Stimulated activated CD8-positive, alpha-beta memory T cell treated with anti-CD3 and anti-CD28 coated beads, Interleukin-7, amount 100 ng/mL, for 1 hour (primary cell): ENCODE data around the gene RNF157.
"Not testable (repeated sequence)": the region's sequence is repeated elsewhere in the genome, so short reads cannot be mapped to it uniquely, and the experiment has no call there.

Source experiments
- DNase-seq, 2 donors: peaks; one replicate each; pipeline ENCODE4 v3.0.0-alpha.2; 2020; ENCODE audit warnings: low read depth in 2 of 2

Gene RNF157

DNA sequence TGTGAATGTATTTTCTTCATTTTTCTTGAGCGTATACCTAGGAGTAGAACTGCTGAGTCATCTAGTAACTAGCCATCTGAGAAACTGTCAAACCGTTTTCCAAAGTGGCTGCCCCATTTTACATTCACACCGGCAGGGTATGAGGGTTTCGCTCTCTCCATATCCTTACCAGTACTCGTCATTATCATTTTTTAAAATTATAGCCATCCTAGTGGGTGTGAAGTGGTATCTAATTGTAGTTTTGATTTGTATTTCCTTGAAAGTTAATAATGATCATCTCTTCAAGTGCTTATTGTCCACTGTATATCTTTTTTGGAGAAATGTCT lies 6.0 kb downstream of the RNF157 start:
- DNase-seq, result no peak

DNA sequence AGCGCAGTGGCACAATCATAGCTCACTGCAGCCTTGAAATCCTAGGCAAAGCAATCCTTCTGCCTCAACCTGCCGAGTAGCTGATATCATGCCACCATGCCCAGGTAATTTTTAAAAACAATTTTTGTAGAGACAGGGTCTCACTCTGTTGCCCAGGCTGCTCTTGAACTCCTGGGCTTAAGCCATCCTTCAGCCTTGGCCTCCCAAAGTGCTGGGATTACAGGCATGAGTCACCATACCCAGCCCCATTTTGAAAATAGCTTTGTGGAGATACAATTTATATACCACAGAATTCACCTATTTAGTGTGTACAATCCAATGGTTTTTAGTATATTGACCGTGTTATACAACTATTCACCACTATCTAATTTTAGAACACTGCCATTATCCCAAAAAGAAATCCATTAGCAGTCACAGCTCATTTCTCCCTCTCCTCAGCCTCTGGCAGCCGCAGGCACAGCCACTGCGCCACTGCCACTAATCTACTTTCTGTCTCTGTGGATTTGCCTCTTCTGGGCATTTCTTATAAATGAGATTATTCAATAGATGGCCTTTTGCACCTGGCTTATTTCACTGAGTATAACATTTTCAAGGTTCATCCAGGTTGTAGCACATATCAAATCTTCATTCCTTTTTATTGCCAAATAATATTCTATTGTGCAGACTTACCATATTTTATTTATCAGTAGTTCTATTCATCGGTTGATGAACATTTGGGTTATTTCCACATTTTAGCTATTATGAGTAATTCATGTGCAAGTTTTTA lies 6.5 kb downstream of the RNF157 start:
- DNase-seq, result no peak

DNA sequence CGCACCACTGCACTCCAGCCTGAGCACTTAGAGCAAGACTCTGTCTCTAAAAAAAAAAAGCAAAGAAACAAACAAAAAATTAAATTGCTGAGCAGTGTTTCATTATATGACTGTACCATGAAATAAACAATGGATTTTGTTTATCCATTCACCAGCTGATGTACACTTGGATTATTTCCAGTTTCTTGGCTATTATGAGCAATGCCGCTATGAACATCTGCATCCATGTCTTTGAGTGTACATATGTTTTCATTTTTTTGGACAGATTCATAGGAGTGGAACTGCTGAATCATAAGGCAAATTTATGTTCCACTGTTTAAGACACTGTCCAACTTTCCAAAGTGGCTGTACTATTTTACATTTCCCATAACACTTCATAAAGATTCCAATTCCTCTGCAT lies 8.0 kb downstream of the RNF157 start:
- DNase-seq, result no peak

GRCh38 chr17:76226749-76227148 lies 13.5 kb downstream of the RNF157 start:
- DNase-seq, result not testable (repeated sequence)

GRCh38 chr17:76225373-76226086 lies 14.8 kb downstream of the RNF157 start:
- DNase-seq, result not testable (repeated sequence)

GRCh38 chr17:76223802-76224201 lies 16.5 kb downstream of the RNF157 start:
- DNase-seq, result no peak

- no peak for DNase-seq
Observed at GRCh38 chr17:76219670-76220383, 20.5 kb downstream of the RNF157 start.

DNA sequence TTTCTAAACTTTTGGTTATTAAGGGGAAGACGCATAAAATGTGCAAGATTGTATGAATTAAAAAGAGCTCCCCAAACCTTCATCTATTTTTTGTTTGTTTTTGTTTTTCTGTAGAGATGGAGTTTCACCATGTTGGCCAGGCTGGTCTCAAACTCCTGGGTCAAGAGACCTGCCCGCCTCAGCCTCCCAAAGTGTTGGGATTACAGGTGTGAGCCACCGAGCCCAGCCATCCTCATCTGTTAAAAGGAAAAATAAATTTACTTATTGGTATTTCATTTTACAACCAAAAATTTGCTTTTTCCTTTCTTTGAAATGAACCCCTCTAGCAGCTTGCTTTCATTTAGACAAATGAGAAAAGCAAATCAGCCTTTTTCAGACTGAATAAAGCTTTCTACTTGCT lies 23.2 kb downstream of the RNF157 start:
- no peak for DNase-seq

DNA sequence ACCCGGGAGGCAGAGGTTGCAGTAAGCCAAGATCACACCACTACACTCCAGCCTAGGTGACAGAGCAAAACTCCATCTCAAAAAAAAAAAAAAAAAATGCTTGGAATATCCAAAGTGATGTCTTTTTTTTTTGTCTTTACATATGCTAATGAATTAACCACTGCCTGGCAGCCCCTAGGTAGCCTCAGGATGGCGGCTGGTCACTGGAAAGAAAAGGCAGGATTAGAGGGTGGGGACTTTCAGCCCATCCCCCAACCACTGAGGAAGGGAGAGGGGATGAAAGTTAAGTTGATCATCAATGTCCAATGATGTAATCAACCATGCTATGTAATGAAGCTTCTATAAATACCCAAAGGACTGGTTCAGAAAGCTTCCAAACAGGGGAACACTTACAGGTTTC lies 26.8 kb downstream of the RNF157 start:
- DNase-seq, result no peak

- no peak for DNase-seq
Observed at GRCh38 chr17:76208120-76208519, 32.2 kb downstream of the RNF157 start.

DNA sequence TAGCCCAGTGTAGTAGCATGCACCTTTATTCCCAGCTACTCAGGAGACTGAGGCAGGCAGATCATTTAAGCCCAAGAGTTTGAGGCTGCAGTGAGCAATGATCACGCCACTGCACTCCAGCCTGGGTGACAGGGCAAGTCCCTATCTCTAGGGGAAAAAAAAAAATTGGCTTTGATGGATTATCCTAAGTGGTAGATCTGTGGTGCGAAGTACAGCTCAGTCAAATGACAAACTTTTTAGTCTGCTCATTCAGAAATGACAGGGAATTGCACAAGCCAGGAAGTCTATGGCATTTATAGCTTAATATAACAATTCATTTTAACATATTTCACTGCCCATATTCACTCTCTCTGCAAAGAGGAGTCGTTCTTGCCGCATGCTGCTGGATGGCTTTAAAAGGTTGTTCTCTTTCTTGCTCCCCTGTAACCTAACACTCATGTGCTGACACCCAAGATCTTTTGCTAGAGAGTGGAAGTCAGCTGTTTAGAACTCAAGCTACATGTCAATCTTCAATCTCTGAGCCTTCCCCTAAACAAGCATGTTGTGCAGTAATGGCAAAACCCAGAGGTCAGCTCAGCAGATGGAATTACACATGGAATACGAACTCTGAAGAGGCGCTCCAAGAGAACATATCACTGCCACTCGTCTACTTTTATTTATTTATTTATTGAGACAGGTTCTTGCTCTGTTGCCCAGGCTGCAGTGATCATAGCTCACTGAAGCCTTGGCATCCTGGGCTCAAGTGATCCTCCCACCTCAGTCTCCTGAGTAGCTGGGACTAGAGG lies 32.8 kb downstream of the RNF157 start:
- DNase-seq, result no peak

- not testable (repeated sequence) for DNase-seq
Observed at GRCh38 chr17:76205542-76206144, 34.6 kb downstream of the RNF157 start.

- no peak for DNase-seq
Observed at GRCh38 chr17:76204277-76204676, 36.0 kb downstream of the RNF157 start.

DNA sequence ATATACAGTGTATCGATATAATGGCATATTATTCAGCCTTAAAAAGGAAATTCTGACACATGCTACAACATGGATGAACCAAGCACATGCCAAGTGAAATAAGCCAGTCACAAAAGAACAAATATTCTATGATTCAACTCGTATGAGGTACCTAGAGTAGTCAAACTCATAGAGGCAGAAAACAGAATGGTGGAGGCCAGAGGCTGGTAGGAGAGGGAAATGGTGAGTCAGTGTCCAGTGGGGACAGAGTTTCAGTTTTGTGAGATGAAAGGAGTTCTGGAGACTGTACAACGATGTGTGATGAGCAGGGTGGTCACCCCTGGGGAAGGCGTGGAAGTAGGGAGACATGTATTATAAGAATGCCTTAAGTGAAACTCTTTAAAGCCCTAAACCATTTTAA lies 39.9 kb downstream of the RNF157 start:
- DNase-seq, result no peak

GRCh38 chr17:76199469-76199868 lies 40.8 kb downstream of the RNF157 start:
- DNase-seq, result no peak

- DNase-seq, result no peak
Observed at GRCh38 chr17:76198702-76199101, 41.6 kb downstream of the RNF157 start.

- no peak for DNase-seq
Observed at GRCh38 chr17:76197911-76198310, 42.4 kb downstream of the RNF157 start.

DNA sequence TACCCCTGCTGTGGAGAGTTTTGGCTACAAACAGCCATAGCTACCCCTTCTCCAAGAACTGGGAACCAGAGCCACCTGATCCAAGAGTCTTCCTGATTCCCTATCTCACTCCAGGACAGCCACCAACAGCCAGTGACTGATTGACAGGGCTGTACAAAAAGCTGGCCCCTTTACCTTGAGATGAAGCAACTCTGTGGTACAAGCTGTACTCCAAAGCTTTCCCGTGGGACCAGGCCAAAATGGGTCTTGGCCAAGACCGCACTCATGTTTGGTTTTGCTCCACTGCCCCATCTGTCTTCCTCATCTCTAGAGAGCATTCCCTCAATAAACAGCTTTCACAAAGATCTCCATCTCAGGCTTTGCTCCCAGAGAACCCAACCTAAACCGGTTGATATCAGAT lies 43.6 kb downstream of the RNF157 start:
- DNase-seq, result no peak

- no peak for DNase-seq
Observed at GRCh38 chr17:76195281-76196096, 44.8 kb downstream of the RNF157 start.

DNA sequence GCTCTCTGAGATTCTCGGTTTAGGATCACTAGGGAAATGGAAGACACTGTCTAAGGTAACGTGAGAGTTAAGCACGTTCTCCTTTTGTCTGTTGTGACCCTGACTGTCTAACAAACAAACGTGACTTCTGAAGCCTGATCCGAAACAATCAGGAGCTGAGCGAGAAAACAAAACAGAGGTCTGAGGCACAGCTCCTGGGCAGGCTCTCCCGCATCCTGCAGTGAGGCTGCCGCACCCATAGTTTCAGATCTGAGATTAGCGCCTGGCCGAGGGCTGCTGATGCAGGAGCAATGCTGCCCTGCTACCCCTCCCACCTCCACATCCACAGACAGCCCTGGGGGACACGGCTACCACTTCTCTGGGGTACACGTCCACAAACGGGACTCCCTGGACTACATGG lies 46.7 kb downstream of the RNF157 start:
- DNase-seq, result no peak

DNA sequence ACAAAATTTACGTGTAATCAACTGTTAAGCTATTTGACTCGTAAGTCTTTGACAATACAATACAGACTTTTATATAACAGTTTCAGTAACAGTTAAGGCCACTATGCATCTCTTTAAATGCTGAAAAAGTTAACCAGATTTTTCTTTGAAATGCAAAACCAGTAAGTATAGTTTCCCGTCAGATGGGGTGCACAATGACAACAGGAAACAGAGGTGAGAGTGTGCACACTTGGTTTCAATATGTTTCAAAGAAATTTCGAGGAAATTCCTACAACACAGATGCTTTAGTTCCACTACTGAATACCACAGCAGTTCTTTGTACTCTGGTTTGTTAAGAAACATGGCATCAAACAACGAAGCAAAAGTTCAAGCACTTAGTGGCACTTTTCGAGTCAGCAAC lies 48.4 kb downstream of the RNF157 start:
- no peak for DNase-seq
